Neutrophil (primary cell): ENCODE measurements around the gene KIF6.

Source experiments
- H3K27ac ChIP-seq: fragments of 200-600 bp; sonication (generic); 2 replicates; pipeline ENCODE4 v1.5.1; 2016; ENCODE audit warnings: mild to moderate bottlenecking, moderate library complexity
- H3K27me3 ChIP-seq: fragments of 200-600 bp; sonication (generic); 2 replicates; pipeline ENCODE4 v1.6.0; 2016; ENCODE audit warnings: mild to moderate bottlenecking
- H3K36me3 ChIP-seq: fragments of 200-600 bp; sonication (generic); 2 replicates; pipeline ENCODE4 v1.5.1; 2017
- H3K4me1 ChIP-seq, 2 experiments: fragments of 200-600 bp in 1 of 2; sonication (generic) in 1 of 2; 1 replicate in 1 of 2; 2 replicates in 1 of 2; pipeline versions ENCODE4 v1.5.1 to v1.6.1; 2013 to 2016; ENCODE audit warnings: low read depth in 1 of 2, low read length in 1 of 2, mild to moderate bottlenecking in 1 of 2, moderate library complexity in 1 of 2; ENCODE audit not compliant: control insufficient read depth in 1 of 2, insufficient read depth in 1 of 2
- H3K4me3 ChIP-seq, 2 experiments: fragments of 200-600 bp in 1 of 2; sonication (generic) in 1 of 2; 1 replicate in 1 of 2; 2 replicates in 1 of 2; pipeline ENCODE4 v1.5.1; 2013 to 2016; ENCODE audit warnings: low read depth in 1 of 2, low read length in 1 of 2, mild to moderate bottlenecking in 1 of 2, moderate library complexity in 1 of 2
- H3K9me3 ChIP-seq: fragments of 200-600 bp; sonication (generic); 2 replicates; pipeline ENCODE4 v1.5.1; 2016
- CTCF ChIP-seq: fragments of 200-600 bp; sonication (generic); IDR thresholded peaks from 2 replicates; pipeline ENCODE4 v1.5.1; 2016; ENCODE audit warnings: antibody characterized with exemption

KIF6 gene

GRCh38 chr6:39330057-39330456 is 395.2 kb downstream of the KIF6 start:
- no peak overlapping the region for H3K27ac ChIP-seq
- no peak for TF ChIP-seq CTCF
- H3K27me3 ChIP-seq = peaks cover 18% of the 10 kb centered on the region
- no peaks in the 10 kb centered on the region for H3K9me3 ChIP-seq
- H3K4me1 ChIP-seq = no peaks in the 10 kb centered on the region
- no peaks in the 10 kb centered on the region for H3K36me3 ChIP-seq
- no peak overlapping the region for H3K4me3 ChIP-seq

GRCh38 chr6:39328066-39328465 is 397.1 kb downstream of the KIF6 start:
- no peak for TF ChIP-seq CTCF

GRCh38 chr6:39327507-39327906 is 397.7 kb downstream of the KIF6 start:
- Histone ChIP-seq H3K4me1 (no peaks in the 10 kb centered on the region), H3K27me3 (peaks cover 7% of the 10 kb centered on the region), H3K36me3 (no peaks in the 10 kb centered on the region), H3K9me3 (no peaks in the 10 kb centered on the region), H3K27ac (no peak overlapping the region), H3K4me3 (no peak overlapping the region)
- no peak for TF ChIP-seq CTCF

More at GRCh38 chr6:39328066-39328465, 397.1 kb downstream of the KIF6 start:
- Histone ChIP-seq H3K27ac (no peak overlapping the region), H3K4me1 (no peaks in the 10 kb centered on the region), H3K27me3 (peaks cover 13% of the 10 kb centered on the region), H3K4me3 (no peak overlapping the region), H3K9me3 (no peaks in the 10 kb centered on the region), H3K36me3 (no peaks in the 10 kb centered on the region)

GRCh38 chr6:39322306-39322850 is 402.8 kb downstream of the KIF6 start, which contains the start of gene KCNK16:
Gene KCNK16, minus strand, starts transcription at chr6:39322702. Its CDS starts 162 bp downstream, at chr6:39322540.
- Histone ChIP-seq H3K4me3 (no peak within 1 kb of the TSS), H3K27ac (no peak within 1 kb of the TSS), H3K36me3 (no peaks in the 10 kb centered on the region), H3K9me3 (no peaks in the 10 kb centered on the region), H3K4me1 (no peaks in the 10 kb centered on the region), H3K27me3 (peaks cover 47% of the 10 kb centered on the region)
- TF ChIP-seq CTCF = no peak

- no peaks in the 10 kb centered on the region for H3K9me3 ChIP-seq
- no peaks in the 10 kb centered on the region for H3K4me1 ChIP-seq
- peaks cover 53% of the 10 kb centered on the region for H3K27me3 ChIP-seq
- no peak for TF ChIP-seq CTCF
- H3K4me3 ChIP-seq = no peak overlapping the region
- no peaks in the 10 kb centered on the region for H3K36me3 ChIP-seq
- H3K27ac ChIP-seq = no peak overlapping the region
These were observed 403.4 kb downstream of the KIF6 start for GRCh38 chr6:39321761-39322160.
